Measurements from ENCODE around the gene ATAD2B.

- TF ChIP-seq CTCF (IDR thresholded peaks at IDR 0.05 in 8 of 11, conservative IDR thresholded peaks at IDR 0.05 in 3 of 11) (no peak), POLR2AphosphoS5 (IDR thresholded peaks at IDR 0.05) (no peak), POLR2A (IDR thresholded peaks at IDR 0.05) (no peak)
Observed at GRCh38 chr2:23756593-23757292, 170.2 kb downstream of the ATAD2B start.
